ENCODE results near the gene P2RX1.

P2RX1 gene

GRCh38 chr17:3915995-3916696, at the start of gene P2RX1:
P2RX1 (minus strand) TSS chr17:3916465; CDS start chr17:3916225, 240 bp downstream.
- DNase-seq, result peak; percentile 70

- DNase-seq, result peak; percentile 72
Measured at GRCh38 chr17:3965118-3965800, 49.0 kb upstream of the P2RX1 start.

GRCh38 chr17:3964203-3965117, 48.2 kb upstream of the P2RX1 start, which contains the start of gene ATP2A3:
ATP2A3 (minus strand) TSS chr17:3964437; CDS start chr17:3964291, 146 bp downstream.
- DNase-seq, result no peak

GRCh38 chr17:3963237-3964201, 47.3 kb upstream of the P2RX1 start:
- no peak for DNase-seq

- DNase-seq, result no peak
Measured at GRCh38 chr17:3962965-3963236, 46.6 kb upstream of the P2RX1 start.

- DNase-seq, result no peak
Measured at GRCh38 chr17:3962217-3962964, 46.1 kb upstream of the P2RX1 start.

- DNase-seq, result peak; percentile 38
Measured at GRCh38 chr17:3961564-3962047, 45.3 kb upstream of the P2RX1 start.

GRCh38 chr17:3960764-3961163, 44.5 kb upstream of the P2RX1 start:
- DNase-seq, result peak; percentile 97

GRCh38 chr17:3959921-3960601, 43.8 kb upstream of the P2RX1 start:
- no peak for DNase-seq

- DNase-seq, result no peak
Measured at GRCh38 chr17:3959295-3959899, 43.1 kb upstream of the P2RX1 start.

- DNase-seq, result no peak
Measured at GRCh38 chr17:3957735-3958599, 41.7 kb upstream of the P2RX1 start.

GRCh38 chr17:3956983-3957382, 40.7 kb upstream of the P2RX1 start:
- no peak for DNase-seq

- no peak for DNase-seq
Measured at GRCh38 chr17:3956327-3956957, 40.2 kb upstream of the P2RX1 start.

GRCh38 chr17:3955673-3955988, 39.4 kb upstream of the P2RX1 start:
- peak; percentile 51 for DNase-seq

GRCh38 chr17:3954976-3955672, 38.9 kb upstream of the P2RX1 start:
- DNase-seq, result no peak

GRCh38 chr17:3954086-3954485, 37.8 kb upstream of the P2RX1 start:
- DNase-seq, result no peak

- no peak for DNase-seq
Measured at GRCh38 chr17:3953542-3953941, 37.3 kb upstream of the P2RX1 start.

GRCh38 chr17:3952186-3952585, 35.9 kb upstream of the P2RX1 start:
- DNase-seq, result no peak
